Activated T-helper 17 cell treated with anti-CD3 and anti-CD28 coated beads, Interleukin-2, amount 50 U/mL, for 72 hours (primary cell): ENCODE results near the gene PBX3. TPM values are rescaled to one million over a fixed set of nuclear protein-coding genes. Genes with fewer than 3 reads are reported as not detected.

ENCODE experiments used
- ATAC-seq: fragments of 150-1000 bp; cut with Tn5 transposase; replicated peaks from 2 replicates; pipeline ENCODE4 v1.10.0; 2021; ENCODE audit warnings: mild to moderate bottlenecking, moderate library complexity
- H3K27ac Mint-ChIP-seq: one replicate; pipeline ENCODE4 v1.8.0; 2022; ENCODE audit warnings: mixed read lengths
- H3K27me3 Mint-ChIP-seq: one replicate; pipeline ENCODE4 v1.8.0; 2022; ENCODE audit warnings: mixed read lengths
- H3K36me3 Mint-ChIP-seq: one replicate; pipeline ENCODE4 v1.8.0; 2022; ENCODE audit warnings: low read depth, mild to moderate bottlenecking, mixed read lengths
- H3K4me1 Mint-ChIP-seq: one replicate; pipeline ENCODE4 v1.8.0; 2022; ENCODE audit warnings: mixed read lengths
- H3K4me3 Mint-ChIP-seq: one replicate; pipeline ENCODE4 v1.8.0; 2022; ENCODE audit warnings: mild to moderate bottlenecking, mixed read lengths
- H3K9me3 Mint-ChIP-seq: one replicate; pipeline ENCODE4 v1.8.0; 2022; ENCODE audit warnings: mixed read lengths
- total RNA-seq, 2 donors: library from RNA; stranded (reverse); gene quantifications; one replicate each; pipeline ENCODE4 v1.2.3, GENCODE V29; 2022

PBX3 gene
- total RNA-seq, 2 donors from 2014 or later: 8.5 to 15.8 TPM

- Mint-ChIP-seq H3K4me3 (no peak overlapping the region), H3K9me3 (no peaks in the 10 kb centered on the region), H3K36me3 (no peaks in the 10 kb centered on the region), H3K27me3 (no peaks in the 10 kb centered on the region), H3K4me1 (no peaks in the 10 kb centered on the region), H3K27ac (no peak overlapping the region)
- ATAC-seq: no peak
Measured at GRCh38 chr9:125949703-125950460, 202.7 kb downstream of the PBX3 start.

GRCh38 chr9:125950880-125951471 is 203.8 kb downstream of the PBX3 start:
- no peak for ATAC-seq
- no peak overlapping the region for H3K27ac Mint-ChIP-seq
- no peak overlapping the region for H3K4me3 Mint-ChIP-seq
- H3K9me3 Mint-ChIP-seq: no peaks in the 10 kb centered on the region
- no peaks in the 10 kb centered on the region for H3K36me3 Mint-ChIP-seq
- no peaks in the 10 kb centered on the region for H3K27me3 Mint-ChIP-seq
- H3K4me1 Mint-ChIP-seq: no peaks in the 10 kb centered on the region

GRCh38 chr9:125953314-125954019 is 206.3 kb downstream of the PBX3 start:
- Mint-ChIP-seq H3K4me3 (no peak overlapping the region), H3K27ac (no peak overlapping the region), H3K9me3 (no peaks in the 10 kb centered on the region), H3K4me1 (no peaks in the 10 kb centered on the region), H3K27me3 (no peaks in the 10 kb centered on the region), H3K36me3 (no peaks in the 10 kb centered on the region)
- ATAC-seq: no peak

DNA sequence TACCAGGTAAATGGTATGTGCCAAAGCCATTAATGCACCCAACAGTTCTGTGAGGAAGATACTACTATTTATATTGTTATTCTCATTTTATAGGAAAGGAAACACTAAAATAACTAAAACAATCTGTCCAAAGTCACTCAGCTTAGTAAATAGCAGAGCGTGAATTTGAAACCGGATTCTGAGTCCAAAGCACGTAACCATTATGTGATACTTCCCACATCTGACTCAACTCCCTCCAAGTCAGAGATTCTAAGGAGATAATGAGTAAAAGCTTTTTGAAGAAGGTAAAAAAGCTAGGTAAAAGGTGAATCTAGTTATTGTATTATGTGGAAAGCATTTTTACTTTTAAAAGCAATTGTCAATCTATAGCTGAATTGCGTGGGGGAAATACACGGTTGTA is 208.9 kb downstream of the PBX3 start:
- no peak overlapping the region for H3K27ac Mint-ChIP-seq
- H3K4me3 Mint-ChIP-seq: no peak overlapping the region
- no peak for ATAC-seq
- H3K36me3 Mint-ChIP-seq: peaks cover 2% of the 10 kb centered on the region
- no peaks in the 10 kb centered on the region for H3K27me3 Mint-ChIP-seq
- no peaks in the 10 kb centered on the region for H3K9me3 Mint-ChIP-seq
- H3K4me1 Mint-ChIP-seq: no peaks in the 10 kb centered on the region

- no peaks in the 10 kb centered on the region for H3K4me1 Mint-ChIP-seq
- no peak for ATAC-seq
- peaks cover 6% of the 10 kb centered on the region for H3K36me3 Mint-ChIP-seq
- no peak overlapping the region for H3K4me3 Mint-ChIP-seq
- H3K27me3 Mint-ChIP-seq: no peaks in the 10 kb centered on the region
- no peak overlapping the region for H3K27ac Mint-ChIP-seq
- no peaks in the 10 kb centered on the region for H3K9me3 Mint-ChIP-seq
Measured at GRCh38 chr9:125959315-125959714, 212.1 kb downstream of the PBX3 start.

DNA sequence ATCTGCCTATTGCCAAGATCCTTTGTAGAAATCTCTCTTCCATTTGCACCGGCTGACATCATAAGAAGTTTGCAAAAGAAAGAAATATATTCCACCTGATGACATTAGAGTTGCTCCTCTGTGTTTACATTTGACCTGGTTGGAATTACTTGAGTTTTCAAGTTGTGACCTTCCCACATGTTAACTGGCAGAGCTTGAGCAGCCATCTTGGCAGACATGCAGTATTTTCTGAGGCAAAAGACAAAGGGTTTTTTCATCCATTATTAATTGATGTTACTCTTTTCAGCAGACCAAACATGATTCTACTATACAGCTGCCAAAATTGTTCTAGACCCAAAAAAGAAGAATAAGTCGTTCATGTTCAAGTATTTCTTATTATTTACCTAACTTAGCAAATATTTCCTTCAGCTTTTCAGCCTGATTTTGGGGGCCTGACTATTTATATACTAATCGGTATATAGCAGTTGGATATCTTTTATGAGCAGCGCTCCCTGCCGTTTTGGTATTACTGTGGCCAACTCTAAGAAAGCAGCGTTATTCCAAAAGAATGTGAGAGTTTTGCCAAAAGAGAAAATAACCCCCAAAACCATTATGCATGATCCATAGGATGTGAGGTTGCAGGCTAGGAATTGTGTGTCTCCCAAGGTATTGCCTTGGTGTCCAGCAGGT is 212.9 kb downstream of the PBX3 start:
- H3K9me3 Mint-ChIP-seq: no peaks in the 10 kb centered on the region
- no peak overlapping the region for H3K4me3 Mint-ChIP-seq
- no peaks in the 10 kb centered on the region for H3K4me1 Mint-ChIP-seq
- no peaks in the 10 kb centered on the region for H3K27me3 Mint-ChIP-seq
- no peak for ATAC-seq
- no peak overlapping the region for H3K27ac Mint-ChIP-seq
- H3K36me3 Mint-ChIP-seq: peaks cover 6% of the 10 kb centered on the region

DNA sequence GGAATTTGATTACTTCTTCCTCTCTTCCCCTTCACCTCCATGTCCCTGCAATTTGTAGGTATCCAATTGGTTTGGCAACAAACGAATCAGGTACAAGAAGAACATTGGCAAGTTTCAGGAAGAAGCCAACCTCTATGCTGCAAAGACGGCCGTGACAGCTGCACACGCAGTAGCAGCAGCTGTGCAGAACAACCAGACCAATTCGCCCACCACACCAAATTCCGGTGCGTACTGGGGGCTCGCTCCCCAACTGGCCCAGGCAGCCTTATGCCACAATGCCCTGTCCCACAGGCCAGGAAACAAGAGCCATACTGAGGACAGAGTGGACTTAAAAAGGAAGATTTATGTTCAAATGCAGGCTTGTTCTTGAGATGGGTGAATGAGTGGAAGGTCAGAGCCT is 213.5 kb downstream of the PBX3 start:
- Mint-ChIP-seq H3K9me3 (no peaks in the 10 kb centered on the region), H3K27me3 (no peaks in the 10 kb centered on the region), H3K4me3 (no peak overlapping the region), H3K36me3 (peaks cover 6% of the 10 kb centered on the region), H3K4me1 (no peaks in the 10 kb centered on the region), H3K27ac (no peak overlapping the region)
- no peak for ATAC-seq

GRCh38 chr9:125961072-125961471 is 213.9 kb downstream of the PBX3 start:
- H3K9me3 Mint-ChIP-seq: no peaks in the 10 kb centered on the region

DNA sequence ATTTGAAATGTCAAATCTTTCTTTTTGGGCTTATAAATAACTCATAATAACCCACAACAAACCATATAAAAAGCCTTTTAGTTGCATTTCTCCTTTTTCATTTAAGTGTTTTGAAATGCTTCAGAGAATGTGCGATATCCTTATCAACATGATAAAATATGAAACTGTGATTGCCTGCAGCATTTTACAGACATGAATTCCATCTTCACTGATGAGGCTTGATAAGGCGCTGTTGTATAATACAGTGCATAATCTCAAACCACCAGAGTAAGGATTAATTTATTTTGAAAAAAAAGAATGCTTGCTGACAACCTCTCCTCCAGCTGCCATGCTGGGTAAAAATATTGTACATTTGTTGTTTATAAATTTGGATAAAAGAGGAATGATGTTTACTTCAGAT is 216.8 kb downstream of the PBX3 start:
- peaks cover 6% of the 10 kb centered on the region for H3K36me3 Mint-ChIP-seq
- no peaks in the 10 kb centered on the region for H3K9me3 Mint-ChIP-seq
- no peak overlapping the region for H3K4me3 Mint-ChIP-seq
- peaks cover 7% of the 10 kb centered on the region for H3K4me1 Mint-ChIP-seq
- H3K27me3 Mint-ChIP-seq: no peaks in the 10 kb centered on the region
- no peak overlapping the region for H3K27ac Mint-ChIP-seq
- ATAC-seq: no peak

More at GRCh38 chr9:125961072-125961471, 213.9 kb downstream of the PBX3 start:
- no peak for ATAC-seq
- H3K36me3 Mint-ChIP-seq: peaks cover 6% of the 10 kb centered on the region
- H3K4me1 Mint-ChIP-seq: no peaks in the 10 kb centered on the region
- no peak overlapping the region for H3K4me3 Mint-ChIP-seq
- H3K27me3 Mint-ChIP-seq: no peaks in the 10 kb centered on the region
- H3K27ac Mint-ChIP-seq: no peak overlapping the region

DNA sequence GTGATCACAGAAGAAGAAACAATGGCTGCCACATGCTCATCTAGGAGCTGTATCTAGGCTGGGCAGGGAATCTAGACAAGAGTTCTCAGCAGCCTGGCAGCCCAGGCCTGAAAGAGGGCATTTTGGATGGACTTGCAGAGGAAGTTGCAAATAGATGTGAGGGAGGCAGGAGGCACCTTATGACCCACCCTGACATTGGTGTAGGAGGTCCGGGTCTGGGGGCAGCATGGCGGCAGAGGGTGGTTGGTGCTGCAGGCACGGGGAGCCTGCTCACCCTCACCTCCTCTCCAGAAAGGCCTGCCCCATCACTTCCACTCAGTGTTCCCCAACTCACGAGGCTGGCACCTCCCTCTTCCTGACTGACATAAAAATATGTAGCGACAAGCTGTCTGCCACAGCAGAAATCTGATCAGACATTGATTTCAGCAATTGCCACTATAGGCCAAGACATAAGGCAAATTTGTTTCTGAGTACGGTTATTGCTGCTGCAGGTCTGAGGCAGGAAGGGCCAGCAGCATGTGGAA is 217.6 kb downstream of the PBX3 start:
- H3K4me1 Mint-ChIP-seq: peaks cover 7% of the 10 kb centered on the region
- H3K27ac Mint-ChIP-seq: no peak overlapping the region
- ATAC-seq: no peak
- H3K36me3 Mint-ChIP-seq: peaks cover 6% of the 10 kb centered on the region
- H3K9me3 Mint-ChIP-seq: no peaks in the 10 kb centered on the region
- no peak overlapping the region for H3K4me3 Mint-ChIP-seq
- no peaks in the 10 kb centered on the region for H3K27me3 Mint-ChIP-seq

- no peak for ATAC-seq
- H3K27ac Mint-ChIP-seq: no peak overlapping the region
- no peaks in the 10 kb centered on the region for H3K9me3 Mint-ChIP-seq
- H3K36me3 Mint-ChIP-seq: peaks cover 6% of the 10 kb centered on the region
- no peak overlapping the region for H3K4me3 Mint-ChIP-seq
- H3K4me1 Mint-ChIP-seq: peaks cover 7% of the 10 kb centered on the region
- H3K27me3 Mint-ChIP-seq: no peaks in the 10 kb centered on the region
Measured at GRCh38 chr9:125965477-125965876, 218.3 kb downstream of the PBX3 start.

DNA sequence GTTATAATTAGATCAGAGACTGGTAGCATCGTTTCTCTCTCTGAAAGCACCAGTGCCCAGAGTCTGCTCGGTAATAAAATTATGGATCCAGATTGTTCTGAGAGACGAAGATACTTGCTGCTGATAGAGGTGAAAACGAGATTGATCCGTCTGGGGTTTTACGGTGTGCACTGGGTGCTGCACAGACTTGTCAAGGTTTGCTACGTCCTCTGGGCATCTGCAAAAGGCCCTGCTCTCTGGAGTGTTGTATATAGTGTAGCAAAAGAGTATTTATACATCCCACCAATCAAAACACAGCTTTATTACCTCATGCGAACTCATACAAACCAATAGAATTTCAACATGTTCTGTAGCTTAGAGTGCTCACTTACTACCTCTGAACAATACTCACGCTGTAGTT is 219.3 kb downstream of the PBX3 start:
- peaks cover 7% of the 10 kb centered on the region for H3K4me1 Mint-ChIP-seq
- no peaks in the 10 kb centered on the region for H3K27me3 Mint-ChIP-seq
- no peaks in the 10 kb centered on the region for H3K9me3 Mint-ChIP-seq
- ATAC-seq: no peak
- H3K36me3 Mint-ChIP-seq: peaks cover 1% of the 10 kb centered on the region
- H3K4me3 Mint-ChIP-seq: no peak overlapping the region
- no peak overlapping the region for H3K27ac Mint-ChIP-seq

- ATAC-seq: peak; percentile 59
- Mint-ChIP-seq H3K4me3 (no peak overlapping the region), H3K27ac (peak overlapping the region; percentile 34), H3K36me3 (no peaks in the 10 kb centered on the region), H3K27me3 (no peaks in the 10 kb centered on the region), H3K4me1 (peaks cover 7% of the 10 kb centered on the region), H3K9me3 (no peaks in the 10 kb centered on the region)
Measured at GRCh38 chr9:125966959-125967711, 220.0 kb downstream of the PBX3 start.
